Activated CD4-positive, alpha-beta T cell treated with anti-CD3 and anti-CD28 coated beads, Interleukin-2, amount 50 U/mL, for 1 hour (primary cell): Measurements from ENCODE around the gene WDR93.

Experiments used
- DNase-seq: peaks from one replicate; pipeline ENCODE4 v3.0.0-alpha.2; 2020

The WDR93 gene

GRCh38 chr15:89750560-89751542 lies 60.2 kb downstream of the WDR93 start, which contains the start of gene MESP1:
Gene MESP1, minus strand, starts transcription at chr15:89751249. Its CDS starts 18 bp downstream, at chr15:89751231.
- DNase-seq: peak; percentile 84

- DNase-seq: no peak
Measured at GRCh38 chr15:89751748-89752147, 61.1 kb downstream of the WDR93 start.

GRCh38 chr15:89753855-89754254 lies 63.2 kb downstream of the WDR93 start:
- no peak for DNase-seq

GRCh38 chr15:89754361-89755154 lies 63.9 kb downstream of the WDR93 start:
- no peak for DNase-seq

GRCh38 chr15:89755701-89756100 lies 65.1 kb downstream of the WDR93 start:
- no peak for DNase-seq

- no peak for DNase-seq
Measured at GRCh38 chr15:89756897-89757296, 66.3 kb downstream of the WDR93 start.

GRCh38 chr15:89758283-89758682 lies 67.7 kb downstream of the WDR93 start:
- DNase-seq: no peak

GRCh38 chr15:89758981-89759380 lies 68.4 kb downstream of the WDR93 start:
- DNase-seq: no peak

- no peak for DNase-seq
Measured at GRCh38 chr15:89759835-89760234, 69.2 kb downstream of the WDR93 start.

GRCh38 chr15:89760303-89761008 lies 69.8 kb downstream of the WDR93 start:
- peak; percentile 66 for DNase-seq

- no peak for DNase-seq
Measured at GRCh38 chr15:89761009-89761831, 70.6 kb downstream of the WDR93 start.

- no peak for DNase-seq
Measured at GRCh38 chr15:89761929-89762328, 71.3 kb downstream of the WDR93 start.

- DNase-seq: no peak
Measured at GRCh38 chr15:89765694-89766093, 75.1 kb downstream of the WDR93 start.

- no peak for DNase-seq
Measured at GRCh38 chr15:89766357-89767311, 76.0 kb downstream of the WDR93 start.

- no peak for DNase-seq
Measured at GRCh38 chr15:89767411-89767915, 76.9 kb downstream of the WDR93 start.

- DNase-seq: no peak
Measured at GRCh38 chr15:89768071-89768500, 77.5 kb downstream of the WDR93 start.

GRCh38 chr15:89769366-89769765 lies 78.8 kb downstream of the WDR93 start:
- no peak for DNase-seq

GRCh38 chr15:89770041-89770440 lies 79.4 kb downstream of the WDR93 start:
- no peak for DNase-seq

- DNase-seq: no peak
Measured at GRCh38 chr15:89772932-89773583, 82.4 kb downstream of the WDR93 start.

GRCh38 chr15:89774492-89774891 lies 83.9 kb downstream of the WDR93 start:
- DNase-seq: no peak
